H4 (cell line): Measurements from ENCODE around the gene PITPNM3. TPM values are rescaled to one million over a fixed set of nuclear protein-coding genes. Genes with fewer than 3 reads are reported as not detected.
"Not testable (repeated sequence)": the region's sequence is repeated elsewhere in the genome, so short reads cannot be mapped to it uniquely, and the experiment has no call there.

Experiments
- DNase-seq: peaks from one replicate; pipeline ENCODE4 v3.0.0-alpha.2; 2015; ENCODE audit warnings: low spot score
- total RNA-seq: library from RNA; depleted of rRNA; stranded (reverse); fragments of >200 nt; shearing (Covaris generic); gene quantifications from 2 replicates; pipeline ENCODE4 v1.2.3, GENCODE V29; 2014; rRNA removed

PITPNM3 gene
- 0.15 and 0.18 TPM in 2 replicates for total RNA-seq

- DNase-seq: no peak
Measured at GRCh38 chr17:6556121-6557039, at the start of gene PITPNM3. Gene PITPNM3, minus strand, starts transcription at chr17:6556555. Its CDS starts 149 bp downstream, at chr17:6556406.

- no peak for DNase-seq
Measured at GRCh38 chr17:6605142-6605541, 48.8 kb upstream of the PITPNM3 start.

- no peak for DNase-seq
Measured at GRCh38 chr17:6603744-6604325, 47.5 kb upstream of the PITPNM3 start.

GRCh38 chr17:6602141-6602540 is 45.8 kb upstream of the PITPNM3 start:
- no peak for DNase-seq

GRCh38 chr17:6599364-6599763 is 43.0 kb upstream of the PITPNM3 start:
- DNase-seq: no peak

- DNase-seq: no peak
Measured at GRCh38 chr17:6597727-6598126, 41.4 kb upstream of the PITPNM3 start.

GRCh38 chr17:6596941-6597340 is 40.6 kb upstream of the PITPNM3 start:
- DNase-seq: no peak

- DNase-seq: no peak
Measured at GRCh38 chr17:6596511-6596910, 40.2 kb upstream of the PITPNM3 start.

GRCh38 chr17:6596081-6596480 is 39.7 kb upstream of the PITPNM3 start:
- no peak for DNase-seq

- DNase-seq: not testable (repeated sequence)
Measured at GRCh38 chr17:6593371-6593770, 37.0 kb upstream of the PITPNM3 start.

- DNase-seq: no peak
Measured at GRCh38 chr17:6592173-6592572, 35.8 kb upstream of the PITPNM3 start.

GRCh38 chr17:6591599-6592158 is 35.3 kb upstream of the PITPNM3 start:
- peak; percentile 6 for DNase-seq

GRCh38 chr17:6589266-6589946 is 33.1 kb upstream of the PITPNM3 start:
- no peak for DNase-seq

- DNase-seq: no peak
Measured at GRCh38 chr17:6588165-6588564, 31.8 kb upstream of the PITPNM3 start.

GRCh38 chr17:6587310-6587709 is 31.0 kb upstream of the PITPNM3 start:
- DNase-seq: no peak

- DNase-seq: no peak
Measured at GRCh38 chr17:6583411-6583810, 27.1 kb upstream of the PITPNM3 start.

GRCh38 chr17:6580625-6581024 is 24.3 kb upstream of the PITPNM3 start:
- no peak for DNase-seq

GRCh38 chr17:6578491-6578890 is 22.1 kb upstream of the PITPNM3 start:
- no peak for DNase-seq

GRCh38 chr17:6577686-6578263 is 21.4 kb upstream of the PITPNM3 start:
- no peak for DNase-seq

- no peak for DNase-seq
Measured at GRCh38 chr17:6576038-6576785, 19.9 kb upstream of the PITPNM3 start.

- no peak for DNase-seq
Measured at GRCh38 chr17:6575596-6575988, 19.2 kb upstream of the PITPNM3 start.
